SK-N-DZ (cell line): ENCODE measurements around the gene SESTD1.

ENCODE experiments used
- DNase-seq: peaks from one replicate; pipeline ENCODE4 v3.0.0-alpha.2; 2015; ENCODE audit warnings: low spot score

The SESTD1 gene

DNA sequence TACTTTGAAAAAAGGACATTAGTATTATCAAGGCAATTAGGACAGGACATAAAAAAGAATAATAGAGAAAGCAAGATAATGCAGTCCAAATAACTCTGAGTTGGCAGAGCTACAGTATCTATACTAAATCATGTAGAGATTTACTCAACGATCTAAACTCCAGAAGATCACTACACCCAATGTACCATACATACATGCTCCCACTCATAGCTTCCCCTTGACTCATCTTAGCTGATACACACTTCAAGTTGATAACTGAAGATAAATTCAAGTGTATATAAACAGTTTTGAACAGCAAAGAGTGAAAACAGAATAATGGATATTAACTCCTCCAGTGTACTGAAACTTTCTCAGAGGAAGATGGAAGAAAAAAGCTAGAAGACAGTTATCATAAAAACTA lies 78.5 kb downstream of the SESTD1 start:
- DNase-seq = no peak

DNA sequence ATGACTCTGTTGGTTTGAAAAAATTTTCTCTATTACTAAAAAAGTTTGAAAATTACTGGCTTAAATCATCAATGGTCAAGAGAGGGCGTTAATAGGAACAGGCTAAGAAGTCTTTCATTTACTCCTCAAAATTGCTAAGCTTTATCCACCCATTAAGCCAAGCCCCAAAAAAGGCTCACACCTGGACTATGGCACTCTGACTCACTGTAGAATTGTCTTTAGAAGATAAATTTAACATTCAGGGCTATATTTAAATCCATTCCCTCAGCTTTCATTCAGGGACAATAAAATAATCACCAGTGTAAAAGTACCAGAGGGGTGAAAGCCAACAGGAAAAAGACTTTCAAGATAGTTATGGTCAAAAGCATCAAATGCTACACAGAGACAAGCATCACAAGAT lies 80.0 kb downstream of the SESTD1 start:
- no peak for DNase-seq

DNA sequence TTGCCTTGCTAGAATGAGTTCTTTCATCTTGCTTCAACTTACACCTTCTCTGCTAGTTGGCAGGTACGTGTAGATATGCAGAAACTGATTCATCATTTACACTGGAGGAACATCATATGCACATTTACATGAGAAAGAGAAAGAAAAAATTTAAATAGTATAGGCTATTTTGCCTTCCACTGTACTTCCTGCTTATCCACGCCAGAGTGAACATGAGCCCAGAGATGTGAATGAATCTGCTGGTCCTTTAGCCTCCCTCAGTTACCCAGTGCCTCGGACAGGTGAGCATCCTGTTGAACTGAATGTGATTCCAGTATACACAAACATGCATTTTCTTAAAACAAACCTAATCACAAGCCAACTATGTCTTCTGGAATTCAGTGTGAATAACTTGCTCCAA lies 83.6 kb downstream of the SESTD1 start:
- DNase-seq = no peak

DNA sequence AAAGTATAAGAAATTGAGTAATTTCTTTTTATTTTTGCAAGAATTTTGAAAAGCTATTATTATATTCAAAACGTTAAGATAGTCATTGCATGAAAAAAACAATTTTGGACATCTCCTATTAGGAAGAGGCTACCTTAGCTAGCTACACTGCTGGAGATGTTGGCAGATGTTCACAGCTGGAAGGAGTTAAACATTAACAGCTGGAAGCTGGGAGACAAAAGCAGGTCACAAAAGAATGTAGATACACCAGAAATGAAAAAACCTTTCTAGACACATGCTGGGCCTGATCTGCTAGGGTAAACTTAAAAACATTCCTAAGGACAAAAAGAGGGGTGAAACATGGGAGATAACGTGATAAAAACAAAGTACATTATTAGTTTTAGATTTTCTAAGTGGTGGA lies 84.4 kb downstream of the SESTD1 start:
- no peak for DNase-seq

DNA sequence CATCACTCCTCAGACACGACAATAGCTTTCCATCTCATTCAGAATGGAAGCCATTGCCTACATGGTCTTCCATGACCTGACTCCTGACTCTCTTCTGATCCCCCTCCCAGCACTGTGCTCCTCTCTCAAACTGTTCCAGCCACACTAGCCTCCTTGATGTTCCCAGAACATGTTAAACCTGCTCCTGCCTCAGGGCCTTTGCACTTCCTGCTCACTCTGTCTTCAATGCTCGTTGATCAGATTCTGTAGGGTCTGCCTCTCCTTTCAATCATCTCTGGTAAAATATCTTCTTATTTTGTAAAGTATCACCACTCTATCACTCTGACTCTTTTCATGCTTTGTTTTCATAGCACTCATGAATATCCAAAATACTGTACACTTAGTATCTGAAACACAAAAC lies 84.9 kb downstream of the SESTD1 start:
- no peak for DNase-seq

DNA sequence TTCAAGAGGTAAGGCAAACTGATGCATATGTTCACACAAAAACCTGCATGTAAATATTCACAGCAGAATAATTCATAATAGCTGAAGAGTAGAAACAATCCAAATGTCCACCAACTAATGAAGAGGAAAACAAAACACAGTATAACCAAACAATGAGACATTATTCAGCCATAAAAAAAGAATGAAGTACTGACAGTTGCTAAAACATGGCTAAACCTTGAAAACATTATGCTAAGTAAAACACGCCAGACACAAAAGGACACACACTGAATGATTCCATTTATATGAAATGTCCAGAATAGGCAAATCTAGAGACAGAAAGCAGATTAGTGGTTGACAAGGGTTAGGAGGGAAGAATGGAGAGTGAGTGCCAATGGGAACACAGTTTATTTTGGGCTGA lies 86.9 kb downstream of the SESTD1 start:
- no peak for DNase-seq

DNA sequence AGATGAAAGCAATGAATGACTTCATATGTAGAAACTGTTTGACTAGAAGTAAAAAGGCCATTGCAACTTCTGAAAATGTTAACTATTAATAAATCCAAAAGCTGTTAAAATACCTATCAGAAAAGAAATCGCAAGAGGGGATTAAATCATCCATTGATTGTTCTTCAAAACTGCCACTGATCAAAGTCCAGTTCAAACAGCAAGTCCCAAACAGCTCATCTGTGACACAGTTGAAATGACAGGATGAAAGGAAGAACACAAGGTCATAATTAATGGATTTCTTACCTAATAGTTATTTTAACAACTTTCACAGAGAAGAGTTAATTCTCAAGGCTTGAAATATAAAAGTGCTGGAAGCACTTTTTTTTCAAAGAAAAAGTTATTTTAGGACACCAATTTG lies 90.4 kb downstream of the SESTD1 start:
- DNase-seq = no peak

DNA sequence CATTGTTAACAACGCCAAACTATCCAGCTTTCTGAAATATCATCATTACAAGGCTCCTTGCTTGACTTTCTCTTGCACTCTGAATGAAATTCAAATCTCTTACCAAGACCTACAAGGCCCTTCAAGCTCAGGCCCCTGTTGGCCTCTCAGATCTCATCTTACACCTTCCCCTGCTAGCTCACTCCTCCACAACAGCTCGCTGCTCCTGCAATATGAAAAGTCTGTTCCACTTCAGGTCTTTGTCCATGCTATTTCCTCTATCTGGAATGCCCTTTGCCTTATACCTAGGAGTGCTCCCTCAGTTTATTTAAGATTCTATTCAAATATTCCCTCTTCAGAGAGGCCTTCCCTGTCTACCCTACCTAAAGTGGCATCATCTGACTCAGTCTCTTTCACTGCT lies 91.7 kb downstream of the SESTD1 start:
- no peak for DNase-seq

DNA sequence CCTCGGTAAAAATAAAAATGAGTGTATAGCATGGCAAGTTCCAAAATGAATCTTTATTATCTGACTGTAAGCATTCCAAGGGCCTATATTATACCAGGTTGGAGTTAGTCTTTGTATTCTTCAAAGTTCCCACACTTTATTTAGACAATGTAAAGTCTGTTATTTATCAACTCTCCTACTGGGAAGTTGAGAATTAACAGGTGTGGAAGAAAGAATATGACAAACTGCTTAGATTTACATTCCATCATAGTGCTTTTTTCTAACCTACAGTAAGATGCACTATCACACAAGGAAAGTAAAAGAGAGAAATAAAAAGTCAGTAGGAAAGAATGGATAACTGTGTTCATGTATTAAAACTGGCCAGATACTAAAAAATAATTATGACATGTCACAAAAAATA lies 93.3 kb downstream of the SESTD1 start:
- DNase-seq = no peak

DNA sequence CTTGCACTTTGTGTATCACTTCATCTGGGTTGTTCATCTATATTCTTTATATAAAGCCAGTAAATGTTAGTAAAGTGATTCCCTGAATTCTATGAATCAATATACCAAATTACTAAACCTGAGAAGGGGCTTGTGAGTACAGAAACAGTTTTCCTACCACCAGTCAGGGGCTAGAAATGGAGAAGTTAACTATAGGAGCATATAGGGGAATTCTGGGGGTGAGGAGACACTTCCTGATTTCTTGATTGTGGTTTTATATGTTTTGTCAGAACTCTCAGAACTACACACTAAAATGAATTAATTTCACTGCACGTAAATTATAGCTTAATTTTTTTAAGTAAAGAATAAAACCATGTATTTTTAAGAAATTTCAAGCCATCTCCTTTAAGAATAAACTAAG lies 93.7 kb downstream of the SESTD1 start:
- no peak for DNase-seq

DNA sequence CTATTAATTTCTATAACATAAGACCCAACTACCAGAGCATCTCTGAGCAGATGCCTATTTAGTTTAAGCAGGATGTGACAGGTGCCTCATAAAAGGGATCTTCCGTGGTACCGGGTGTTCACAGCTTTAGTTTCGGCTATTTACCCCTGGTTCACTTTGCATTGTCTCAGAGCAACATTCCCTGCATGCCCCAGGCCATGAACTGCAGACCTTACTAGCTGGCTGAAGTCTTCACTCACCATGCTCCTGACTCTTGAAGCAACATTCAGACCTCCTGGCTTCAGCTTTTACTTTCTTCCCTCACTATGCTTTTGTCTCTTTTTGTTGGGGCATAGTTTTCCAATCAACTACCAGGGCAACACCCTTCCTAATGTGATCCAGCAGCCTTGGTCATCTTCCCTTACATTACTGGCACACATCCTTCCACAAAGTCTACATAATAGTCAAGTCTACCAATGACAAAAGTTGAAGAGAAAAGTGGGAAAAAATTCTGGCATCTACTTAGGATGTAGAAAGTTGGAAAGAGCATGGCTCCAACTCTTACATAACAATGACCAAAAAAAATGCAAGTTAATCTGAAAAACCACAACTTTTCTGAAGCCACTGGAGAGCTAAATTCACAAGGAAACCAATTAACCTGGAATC lies 99.2 kb downstream of the SESTD1 start:
- no peak for DNase-seq

DNA sequence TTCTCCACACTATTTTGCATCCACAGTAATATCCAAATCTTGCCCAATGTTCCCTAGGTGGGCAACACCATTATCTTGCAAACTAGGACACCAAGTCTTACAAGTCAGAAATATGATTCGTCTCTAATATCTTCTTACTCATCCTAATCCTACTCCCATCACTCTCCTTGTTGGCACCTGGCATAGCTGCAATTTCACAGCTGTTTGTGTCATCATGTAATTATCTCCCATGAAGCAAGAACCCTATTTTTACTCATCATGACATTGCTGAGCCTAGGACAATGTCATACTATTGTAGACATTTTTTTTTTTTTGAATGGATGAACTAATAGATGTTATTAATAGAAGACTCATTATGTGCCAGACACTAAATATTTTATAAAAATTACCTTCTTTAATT lies 123.4 kb downstream of the SESTD1 start:
- DNase-seq = no peak

DNA sequence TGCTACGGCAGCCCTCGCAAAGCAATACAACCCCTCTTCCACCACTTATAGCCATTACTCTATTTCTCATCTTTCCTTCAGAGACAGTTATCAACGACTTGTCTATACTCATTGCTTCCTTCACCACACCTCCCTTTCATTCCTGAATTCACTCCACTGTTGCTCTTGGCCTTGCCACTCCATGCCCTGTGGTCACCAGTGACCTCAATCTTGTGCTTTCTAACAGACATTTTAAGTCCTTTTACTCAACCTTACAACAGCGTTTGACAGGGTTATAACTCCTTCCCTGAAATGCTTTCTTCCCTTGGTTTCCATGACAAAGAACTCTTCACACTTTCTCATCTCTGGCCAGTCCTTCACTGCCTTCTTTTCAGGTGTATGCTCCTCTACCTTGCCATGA lies 124.1 kb downstream of the SESTD1 start:
- DNase-seq = no peak

DNA sequence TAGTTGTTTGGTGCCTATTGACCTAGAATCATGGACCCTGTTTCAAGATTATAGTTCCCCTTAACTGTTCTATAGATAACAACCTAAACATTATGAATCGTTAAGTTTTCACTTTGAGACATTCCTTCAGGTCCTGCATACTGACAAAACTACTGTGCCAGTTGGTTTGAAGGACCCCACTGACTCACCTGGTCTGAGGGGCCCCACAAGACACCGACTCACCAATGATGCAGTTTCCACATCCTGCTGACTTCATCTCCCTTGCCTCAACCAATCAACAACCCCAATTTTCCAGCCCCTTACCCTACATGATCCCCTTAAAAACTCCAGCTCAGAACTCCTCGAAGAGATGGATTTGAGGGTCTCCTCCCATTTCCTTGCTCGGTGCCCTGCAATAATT lies 125.1 kb downstream of the SESTD1 start:
- DNase-seq = no peak

DNA sequence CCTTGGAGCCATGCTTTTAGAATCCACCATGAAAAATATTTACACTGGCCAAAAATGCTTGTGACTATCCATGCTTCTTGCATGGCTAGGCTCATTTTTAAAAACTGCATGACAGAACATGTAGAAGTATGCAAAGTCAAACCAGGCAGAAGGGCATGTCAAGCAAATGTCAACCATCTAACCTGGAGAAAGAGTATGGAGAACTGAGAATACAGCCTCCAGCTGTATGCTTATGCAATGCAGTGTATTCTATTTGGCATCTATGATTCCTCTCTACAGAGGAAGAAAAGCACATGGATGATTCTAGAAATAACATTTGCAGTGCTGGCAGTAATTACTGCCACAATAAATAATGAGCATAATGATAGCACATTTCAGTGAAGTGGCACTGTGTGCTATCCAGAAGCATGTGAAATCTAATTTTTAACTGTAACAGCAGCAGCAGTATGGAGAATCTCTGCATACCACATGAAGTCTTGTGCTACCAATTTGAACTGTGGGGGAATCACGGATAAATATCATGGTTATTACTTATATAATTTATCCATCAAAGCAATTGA lies 127.4 kb downstream of the SESTD1 start:
- no peak for DNase-seq

DNA sequence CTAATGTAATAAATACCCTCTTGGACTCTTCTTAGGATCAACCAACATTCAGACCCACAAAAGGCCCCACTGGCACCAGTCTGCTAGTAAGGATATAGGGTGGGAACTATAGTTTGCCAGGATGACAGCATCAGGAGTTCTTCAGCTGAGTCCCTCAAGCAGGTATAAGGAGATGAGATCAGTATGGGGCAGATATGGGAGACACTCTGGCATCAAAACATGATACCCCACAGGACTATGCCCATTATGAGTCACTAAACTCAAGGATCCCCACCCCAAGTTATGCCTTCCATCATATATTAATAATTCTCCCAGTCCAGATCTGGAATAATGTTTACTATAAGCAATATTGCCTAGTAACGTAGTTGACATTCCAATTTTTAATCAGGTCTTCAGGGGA lies 131.6 kb downstream of the SESTD1 start:
- DNase-seq = no peak

DNA sequence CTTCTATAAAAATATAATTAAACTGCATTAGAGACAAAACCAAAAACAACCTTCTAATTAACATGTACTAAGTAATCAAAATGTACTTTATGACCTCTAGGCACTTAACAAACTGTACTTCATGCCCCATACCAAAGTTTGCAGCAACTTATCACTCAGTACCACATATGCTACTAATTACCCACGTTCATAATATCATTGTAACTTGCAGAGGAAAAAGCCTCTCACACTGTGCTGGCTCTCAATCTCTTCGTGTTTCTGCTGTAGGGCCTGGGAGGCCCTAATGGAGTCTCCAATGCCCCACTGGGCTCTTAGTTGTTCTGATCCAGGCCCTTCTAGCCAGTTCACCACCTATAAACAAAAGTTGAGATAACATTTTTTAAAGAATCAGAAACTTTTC lies 132.6 kb downstream of the SESTD1 start:
- DNase-seq = no peak

DNA sequence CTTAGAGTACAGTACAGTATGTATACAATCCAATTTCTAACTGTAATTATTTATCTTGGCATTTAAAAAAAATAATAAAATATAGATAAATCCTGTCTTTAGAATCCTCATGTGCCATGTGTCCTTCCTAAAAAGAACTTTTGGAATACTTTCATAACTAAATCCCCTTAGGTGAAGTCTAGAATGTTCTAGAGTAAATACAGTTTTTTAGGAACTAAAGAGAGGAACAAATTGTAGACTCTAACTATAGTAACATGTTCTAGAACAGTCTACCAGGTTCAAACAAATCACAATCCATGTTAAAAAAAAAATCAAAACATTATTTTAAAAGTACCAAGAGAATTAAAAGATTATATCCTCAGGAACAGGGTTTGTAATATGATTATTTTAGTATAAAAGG lies 134.1 kb downstream of the SESTD1 start:
- no peak for DNase-seq

DNA sequence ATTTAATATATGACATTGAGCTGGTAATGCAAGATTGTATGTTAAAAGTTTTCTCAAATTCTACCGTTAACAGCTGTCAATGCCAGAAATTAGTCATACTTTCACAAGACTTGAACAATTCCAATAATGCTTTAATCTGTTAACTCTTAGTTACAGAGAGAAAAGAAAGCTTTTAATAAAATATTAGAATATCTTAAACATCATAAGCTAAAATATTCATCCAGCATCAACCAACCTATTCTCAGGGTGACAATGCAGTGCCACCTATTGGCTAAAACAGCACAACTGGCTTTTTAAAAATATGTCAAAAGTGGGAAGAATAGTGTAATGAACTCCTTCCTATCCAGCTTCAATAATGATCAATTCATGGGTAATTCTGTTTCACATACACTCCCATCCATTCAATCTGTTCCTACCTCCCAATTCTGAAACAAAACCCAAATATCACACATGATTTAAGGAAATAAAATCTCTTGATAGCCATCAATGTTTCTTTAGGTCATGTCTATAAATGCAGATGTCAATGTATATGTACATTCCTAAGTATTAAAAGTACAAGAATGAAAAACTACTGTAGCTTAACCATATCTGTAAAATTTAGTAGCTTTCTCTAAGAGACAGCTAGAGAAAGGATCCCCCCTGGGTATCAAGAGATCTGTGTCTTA lies 134.9 kb downstream of the SESTD1 start:
- no peak for DNase-seq

DNA sequence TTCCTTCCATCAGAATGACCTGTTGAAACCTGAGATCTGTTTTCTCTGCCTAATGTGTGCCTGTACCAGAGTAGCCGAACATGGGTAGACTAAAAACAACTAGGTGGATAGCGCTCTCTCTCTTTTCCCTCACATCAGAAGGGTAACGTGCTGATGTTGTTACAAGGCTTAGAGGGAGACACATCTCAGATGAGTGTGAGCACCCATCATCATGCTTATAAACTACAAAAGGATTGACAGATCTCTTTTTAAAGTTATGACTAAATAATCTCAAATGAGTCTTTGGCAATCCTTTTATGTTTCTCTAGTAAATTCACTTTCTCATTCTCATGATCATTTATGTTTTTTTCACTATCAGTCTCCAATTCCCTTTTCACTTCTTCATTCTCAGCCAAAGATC lies 139.2 kb downstream of the SESTD1 start:
- no peak for DNase-seq

DNA sequence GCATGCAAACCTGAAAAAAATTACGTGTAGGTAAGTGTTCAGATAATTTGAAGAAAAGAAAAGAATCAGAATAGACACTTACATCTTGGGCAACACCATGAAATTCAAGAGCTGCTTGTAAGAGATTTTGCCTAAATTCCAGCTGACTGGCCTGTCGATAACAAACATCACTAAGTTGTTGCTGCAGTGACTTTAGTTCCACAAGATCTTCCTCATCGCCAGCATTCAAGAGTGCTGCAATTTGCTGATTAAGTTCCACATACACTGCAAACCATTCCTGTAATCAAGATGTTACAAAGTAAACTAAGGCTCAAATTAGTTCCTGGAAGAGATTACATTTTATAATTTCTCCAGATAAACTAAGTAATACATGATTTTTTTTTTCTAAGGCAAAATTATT lies 140.3 kb downstream of the SESTD1 start:
- DNase-seq = no peak

DNA sequence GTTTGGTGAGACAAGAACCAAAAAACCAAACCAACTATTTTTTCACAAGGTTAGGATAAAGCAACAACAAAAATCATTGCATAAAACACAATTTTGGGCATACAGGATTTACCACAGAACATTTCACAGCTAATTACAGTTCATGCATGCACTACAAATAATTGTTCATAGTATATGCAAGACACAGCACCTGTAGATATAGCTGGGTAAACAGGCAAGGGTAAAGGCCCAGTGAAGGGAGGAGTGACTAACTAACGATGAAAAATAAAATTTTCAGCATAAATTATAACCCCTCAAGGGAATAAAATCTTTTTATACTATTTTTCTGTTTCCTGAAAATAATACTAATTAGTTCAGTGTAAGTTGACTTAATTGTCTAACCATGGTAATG lies 141.4 kb downstream of the SESTD1 start:
- no peak for DNase-seq

DNA sequence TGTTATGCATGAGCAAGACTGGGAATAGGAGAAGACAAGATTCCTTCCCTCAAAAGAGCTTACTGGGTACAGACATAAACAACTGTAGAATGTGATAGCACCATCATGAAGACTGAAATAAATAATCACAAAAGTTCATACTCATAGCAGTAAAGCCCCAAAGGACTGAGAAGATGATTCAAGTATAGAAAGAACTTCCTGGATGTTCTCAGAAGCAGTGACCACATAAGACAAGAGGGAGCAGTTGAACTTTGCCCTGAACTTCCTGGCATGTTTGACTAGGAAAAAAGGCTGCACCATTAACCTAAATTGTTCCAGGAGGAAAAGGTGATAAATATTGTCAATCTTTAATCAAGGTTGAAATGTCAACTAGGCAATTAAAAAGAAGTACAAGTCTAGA lies 156.9 kb downstream of the SESTD1 start:
- DNase-seq = no peak
